Bronchial epithelial cell (primary cell): ENCODE measurements around the gene ZFY. TPM values are rescaled to one million over a fixed set of nuclear protein-coding genes. Genes with fewer than 3 reads are reported as not detected.

ENCODE experiments used
- DNase-seq: peaks from one replicate; pipeline ENCODE4 v3.0.0-alpha.2; 2010; ENCODE audit warnings: low read depth
- FAIRE-seq: peaks from 2 replicates; lab custom pipeline; 2011; peaks lifted over from hg19 to GRCh38; lab: Jason Lieb, UNC
- H3K27me3 ChIP-seq: 2 replicates; pipeline ENCODE4 v1.5.1; 2011; ENCODE audit warnings: low read length; ENCODE audit not compliant: control insufficient read depth, insufficient read depth
- H3K36me3 ChIP-seq: 2 replicates; pipeline ENCODE4 v1.5.1; 2011; ENCODE audit warnings: low read length; ENCODE audit not compliant: control insufficient read depth, insufficient read depth
- H3K4me3 ChIP-seq: 2 replicates; pipeline ENCODE4 v1.5.1; 2011; ENCODE audit warnings: mild to moderate bottlenecking, low read depth, low read length, control low read depth
- CTCF ChIP-seq: IDR thresholded peaks from 2 replicates; pipeline ENCODE4 v1.5.1; 2011; ENCODE audit warnings: mild to moderate bottlenecking, moderate library complexity, low read length, control low read depth, inconsistent platforms; ENCODE audit not compliant: insufficient read depth, severe bottlenecking
- total RNA-seq: library from RNA; depleted of rRNA; stranded (reverse); fragments of >200 nt; gene quantifications from 2 replicates; pipeline ENCODE4 v1.2.1, GENCODE V29; 2014

The ZFY gene
- total RNA-seq, 1 donor from 2014 or later: 17.4 TPM

- TF ChIP-seq CTCF: no peak
Observed at GRCh38 chrY:2962061-2962460, 26.9 kb downstream of the ZFY start.

GRCh38 chrY:2964814-2965213 is 29.6 kb downstream of the ZFY start:
- no peak for TF ChIP-seq CTCF
- no peak for DNase-seq

More at GRCh38 chrY:2962061-2962460, 26.9 kb downstream of the ZFY start:
- no peaks in the 10 kb centered on the region for H3K36me3 ChIP-seq
- DNase-seq: no peak
- no peak overlapping the region for H3K4me3 ChIP-seq
- no peaks in the 10 kb centered on the region for H3K27me3 ChIP-seq
- FAIRE-seq: no peak

GRCh38 chrY:2965629-2966028 is 30.4 kb downstream of the ZFY start:
- no peaks in the 10 kb centered on the region for H3K36me3 ChIP-seq
- no peak for DNase-seq
- no peak for FAIRE-seq
- H3K27me3 ChIP-seq: no peaks in the 10 kb centered on the region
- no peak overlapping the region for H3K4me3 ChIP-seq
- no peak for TF ChIP-seq CTCF

More at GRCh38 chrY:2964814-2965213, 29.6 kb downstream of the ZFY start:
- no peak for FAIRE-seq
- H3K36me3 ChIP-seq: no peaks in the 10 kb centered on the region
- H3K4me3 ChIP-seq: no peak overlapping the region
- H3K27me3 ChIP-seq: no peaks in the 10 kb centered on the region

- H3K36me3 ChIP-seq: no peaks in the 10 kb centered on the region
- no peak for FAIRE-seq
- no peak for TF ChIP-seq CTCF
- H3K27me3 ChIP-seq: no peaks in the 10 kb centered on the region
- DNase-seq: no peak
- no peak overlapping the region for H3K4me3 ChIP-seq
Observed at GRCh38 chrY:2969561-2969960, 34.4 kb downstream of the ZFY start.

GRCh38 chrY:2972708-2973107 is 37.5 kb downstream of the ZFY start:
- FAIRE-seq: no peak

More at GRCh38 chrY:2972708-2973107, 37.5 kb downstream of the ZFY start:
- no peak overlapping the region for H3K4me3 ChIP-seq
- no peak for DNase-seq
- TF ChIP-seq CTCF: no peak
- no peaks in the 10 kb centered on the region for H3K27me3 ChIP-seq
- H3K36me3 ChIP-seq: peaks cover 2% of the 10 kb centered on the region
